Hindlimb muscle (tissue), 1 donor: ENCODE data around the gene TRA2B. TPM values are rescaled to one million over a fixed set of nuclear protein-coding genes. Genes with fewer than 3 reads are reported as not detected.
"Not testable (repeated sequence)": the region's sequence is repeated elsewhere in the genome, so short reads cannot be mapped to it uniquely, and the experiment has no call there.

ENCODE experiments used
- DNase-seq: peaks from one replicate; pipeline ENCODE4 v3.0.0-alpha.2; 2013
- polyA plus RNA-seq: library from polyadenylated mRNA; unstranded; fragments of 120-200 nt; gene quantifications from one replicate; pipeline ENCODE4 v1.2.1, GENCODE V29; 2013; ENCODE audit not compliant: insufficient read length

TRA2B gene
- polyA plus RNA-seq, 1 donor, result 163 TPM

DNA sequence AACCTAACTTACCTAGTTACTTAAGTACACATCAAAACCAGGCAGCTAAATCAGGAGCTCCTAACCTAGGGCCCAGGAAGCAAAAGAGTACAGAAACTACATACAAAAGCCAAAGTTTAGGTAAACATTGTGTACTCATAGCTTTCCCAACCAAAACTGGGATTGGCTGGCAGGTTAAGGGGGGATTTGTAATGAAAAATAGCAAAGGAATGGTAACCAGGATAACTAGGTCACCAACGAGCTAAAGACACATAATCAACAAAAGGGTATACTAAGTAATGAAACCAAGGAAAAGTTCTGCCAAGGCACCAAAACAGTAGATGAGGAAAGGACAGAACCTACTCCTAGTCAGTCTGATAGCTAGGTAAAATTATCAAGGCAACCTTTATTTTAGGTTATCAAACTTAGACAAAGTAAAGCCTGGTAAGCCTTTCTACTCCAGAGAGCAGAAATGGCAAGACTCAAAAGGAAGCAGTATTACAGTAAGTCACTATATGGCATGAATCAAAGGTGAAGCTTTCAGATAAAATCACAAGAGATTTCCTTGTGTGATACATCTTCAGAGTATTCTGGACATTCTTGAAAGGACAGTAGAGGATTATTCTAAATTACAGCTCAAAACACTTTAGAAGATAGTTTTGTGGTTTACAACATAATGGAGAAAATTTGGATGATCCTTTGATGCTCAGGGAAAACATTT is 10.2 kb downstream of the TRA2B start:
- DNase-seq, result no peak

GRCh38 chr3:185926445-185926844 is 11.4 kb downstream of the TRA2B start:
- no peak for DNase-seq

DNA sequence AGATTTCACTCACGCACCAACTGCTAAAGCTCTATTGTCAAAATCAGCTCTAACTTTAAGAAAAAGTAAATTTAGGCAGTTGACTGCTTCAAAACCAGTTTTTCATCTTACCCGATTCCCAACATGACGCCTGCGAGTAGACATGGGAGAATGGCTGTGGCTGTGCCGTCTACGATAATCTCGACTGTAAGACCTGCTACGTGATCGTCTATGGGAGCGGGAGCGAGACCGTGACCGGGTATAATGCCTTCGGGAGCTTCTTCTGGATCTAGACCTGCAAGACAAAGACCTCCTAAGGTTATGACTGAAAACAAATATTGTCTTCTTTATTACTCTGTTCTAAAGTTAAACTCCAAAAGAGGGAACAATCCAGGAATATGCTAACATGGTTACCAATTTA is 12.5 kb downstream of the TRA2B start:
- no peak for DNase-seq

DNA sequence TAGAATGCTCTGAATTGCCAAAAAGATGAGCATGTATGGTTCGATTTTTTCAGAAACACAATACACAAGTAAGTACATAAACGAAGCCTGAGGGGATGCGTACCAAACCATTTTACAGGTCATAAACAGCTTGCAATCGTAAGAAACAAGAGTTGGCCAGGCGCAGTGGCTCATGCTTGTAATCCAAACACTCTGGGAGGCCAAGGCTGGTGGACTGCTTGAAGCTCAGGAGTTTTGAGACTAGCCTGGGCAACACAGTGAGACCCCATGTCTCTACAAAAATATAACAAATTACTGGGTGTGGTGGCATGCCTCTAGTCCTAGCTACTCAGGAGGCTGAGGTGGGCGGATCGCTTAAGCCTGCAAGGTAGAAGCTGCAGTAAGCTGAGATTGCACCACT is 13.4 kb downstream of the TRA2B start:
- no peak for DNase-seq

- DNase-seq, result no peak
These were observed 17.6 kb downstream of the TRA2B start for GRCh38 chr3:185920184-185920583.

- DNase-seq, result no peak
These were observed 21.6 kb downstream of the TRA2B start for GRCh38 chr3:185916042-185916833.

GRCh38 chr3:185915642-185916041 is 22.2 kb downstream of the TRA2B start:
- no peak for DNase-seq

- no peak for DNase-seq
These were observed 22.7 kb downstream of the TRA2B start for GRCh38 chr3:185914911-185915629.

DNA sequence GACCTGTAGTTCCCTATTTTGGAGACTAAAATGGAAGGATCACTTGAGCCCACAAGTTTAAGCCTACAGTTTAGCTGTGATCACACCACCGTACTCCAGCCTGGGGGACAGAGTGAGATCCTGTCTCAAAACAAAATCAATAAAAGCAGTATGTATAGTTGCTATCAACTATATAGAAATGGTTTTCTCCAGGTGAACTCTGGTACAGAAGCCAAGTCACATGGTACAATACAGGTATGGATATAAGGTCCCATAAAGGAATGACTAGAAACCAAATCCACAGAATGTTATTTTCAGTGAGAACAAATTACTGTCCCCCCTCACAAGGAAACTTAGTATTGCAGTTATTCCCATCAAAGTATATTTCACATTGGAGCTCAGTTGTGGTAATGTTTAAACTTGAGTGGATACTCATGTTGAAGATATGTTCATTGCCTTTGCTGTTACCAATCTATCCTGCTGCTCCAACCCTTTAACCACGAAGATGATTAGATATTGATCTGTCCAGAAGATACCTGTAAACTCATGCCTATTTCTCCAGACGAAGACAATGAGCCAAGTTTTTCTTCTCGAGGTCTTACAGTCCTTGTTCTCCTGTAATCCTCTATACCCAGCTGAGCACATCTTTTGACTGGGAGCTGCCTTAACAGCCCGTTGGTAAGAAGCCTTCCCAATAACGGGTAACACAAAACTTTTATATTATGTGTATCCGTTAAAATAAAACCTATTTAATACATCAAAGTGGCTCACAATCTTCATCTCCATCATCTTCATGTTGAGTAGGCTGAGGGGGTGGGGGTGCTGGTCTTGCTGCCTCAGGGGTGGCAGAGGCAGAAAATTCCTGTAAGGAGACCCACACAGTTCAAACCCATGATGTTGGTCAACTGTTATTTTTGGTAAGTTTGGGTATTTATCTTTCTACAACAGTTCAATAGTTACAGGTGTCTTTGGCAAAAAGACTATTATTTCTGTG is 24.6 kb downstream of the TRA2B start:
- DNase-seq, result no peak

- DNase-seq, result no peak
These were observed 25.3 kb downstream of the TRA2B start for GRCh38 chr3:185912512-185912911.

DNA sequence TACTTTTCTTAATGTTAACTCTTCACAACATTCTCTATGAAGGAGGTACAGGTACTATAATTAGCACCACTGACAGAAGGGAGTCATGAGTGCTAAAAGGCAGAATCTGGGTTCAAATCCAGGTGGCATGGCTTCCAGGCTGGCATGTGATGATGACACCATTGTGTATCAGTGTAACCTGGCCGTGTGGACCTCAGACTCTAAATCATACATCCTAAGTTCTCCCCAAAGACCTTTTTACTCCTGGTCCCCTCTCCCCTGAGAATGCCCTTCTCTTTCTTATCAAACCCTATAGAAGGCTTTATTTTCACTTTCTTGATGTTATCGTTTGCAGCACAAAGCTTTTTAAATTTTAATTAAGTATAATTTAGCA is 26.8 kb downstream of the TRA2B start:
- not testable (repeated sequence) for DNase-seq

DNA sequence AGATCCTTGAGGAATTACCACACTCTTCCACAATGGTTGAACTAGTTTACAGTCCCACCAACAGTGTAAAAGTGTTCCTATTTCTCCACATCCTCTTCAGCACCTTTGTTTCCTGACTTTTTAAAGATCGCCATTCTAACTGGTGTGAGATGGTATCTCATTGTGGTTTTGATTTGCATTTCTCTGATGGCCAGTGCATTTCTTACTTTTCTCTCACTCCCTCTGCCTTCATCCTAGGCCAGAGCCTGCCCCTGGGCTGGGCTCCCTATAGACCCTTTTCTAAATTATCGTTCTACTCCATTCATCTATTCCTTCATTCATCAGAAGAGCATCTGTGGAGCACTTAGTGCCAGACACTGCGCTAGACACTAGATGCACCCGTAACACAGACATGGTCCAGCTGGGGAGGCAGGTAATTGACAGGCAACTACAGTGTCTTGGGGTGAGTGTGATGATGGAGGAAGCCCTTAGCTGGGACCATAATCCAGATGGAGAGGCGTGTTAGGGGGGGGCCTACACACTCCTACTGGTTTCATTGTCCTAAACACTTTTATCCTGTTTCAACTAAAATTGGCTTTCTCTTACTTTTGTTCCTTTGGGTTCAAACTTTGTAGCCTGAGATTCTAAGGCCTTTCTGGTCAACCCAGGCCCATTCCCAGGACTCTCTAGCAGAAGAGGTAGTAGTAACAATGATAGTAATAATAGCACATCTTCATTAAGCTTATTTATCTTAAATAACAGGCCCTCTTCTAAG is 27.3 kb downstream of the TRA2B start:
- not testable (repeated sequence) for DNase-seq

- not testable (repeated sequence) for DNase-seq
These were observed 27.9 kb downstream of the TRA2B start for GRCh38 chr3:185909913-185910312.

DNA sequence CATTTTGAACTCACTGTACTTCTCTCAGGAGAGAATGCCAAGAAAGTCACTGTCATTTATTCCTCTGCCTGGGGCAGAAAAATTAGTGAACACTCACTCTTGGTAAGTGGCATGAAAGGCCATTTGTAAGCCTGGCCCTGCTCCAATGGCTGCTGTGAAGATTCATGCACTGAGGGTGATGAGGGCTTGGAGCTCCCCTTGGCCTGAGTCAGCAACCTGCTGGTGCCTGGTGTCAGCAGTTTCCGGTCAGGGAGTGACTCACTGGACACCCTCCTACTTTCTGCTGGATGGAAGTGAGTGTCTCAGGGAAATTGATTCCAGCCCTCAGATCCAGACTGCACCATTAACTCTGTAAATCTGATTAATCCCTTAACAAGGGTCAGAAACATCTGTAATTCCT is 37.6 kb downstream of the TRA2B start:
- DNase-seq, result no peak

DNA sequence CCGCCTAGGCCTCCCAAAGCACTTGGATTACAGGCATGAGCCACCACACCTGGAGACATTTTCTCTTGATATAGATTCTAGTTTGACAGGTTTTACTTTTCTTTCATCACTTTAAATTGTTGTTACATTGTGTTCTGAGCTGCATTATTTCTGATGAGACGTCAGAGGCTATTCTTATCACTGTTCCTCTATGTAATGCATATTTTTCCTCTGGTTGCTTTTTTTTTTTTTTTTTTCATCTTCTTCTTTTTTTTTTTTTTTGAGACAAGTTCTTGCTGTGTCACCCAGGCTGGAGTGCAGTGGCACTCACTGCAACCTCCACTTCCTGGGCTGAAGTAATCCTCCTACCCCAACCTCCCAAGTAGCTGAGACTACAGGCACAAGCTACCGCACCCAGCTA is 41.2 kb downstream of the TRA2B start:
- DNase-seq, result no peak

- DNase-seq, result no peak
These were observed 50.7 kb downstream of the TRA2B start for GRCh38 chr3:185887066-185887465.

GRCh38 chr3:185884641-185885040 is 53.2 kb downstream of the TRA2B start:
- no peak for DNase-seq

GRCh38 chr3:185881926-185882325 is 55.9 kb downstream of the TRA2B start:
- DNase-seq, result no peak

GRCh38 chr3:185880600-185880999 is 57.2 kb downstream of the TRA2B start:
- DNase-seq, result no peak

- no peak for DNase-seq
These were observed 58.9 kb downstream of the TRA2B start for GRCh38 chr3:185878920-185879319.

DNA sequence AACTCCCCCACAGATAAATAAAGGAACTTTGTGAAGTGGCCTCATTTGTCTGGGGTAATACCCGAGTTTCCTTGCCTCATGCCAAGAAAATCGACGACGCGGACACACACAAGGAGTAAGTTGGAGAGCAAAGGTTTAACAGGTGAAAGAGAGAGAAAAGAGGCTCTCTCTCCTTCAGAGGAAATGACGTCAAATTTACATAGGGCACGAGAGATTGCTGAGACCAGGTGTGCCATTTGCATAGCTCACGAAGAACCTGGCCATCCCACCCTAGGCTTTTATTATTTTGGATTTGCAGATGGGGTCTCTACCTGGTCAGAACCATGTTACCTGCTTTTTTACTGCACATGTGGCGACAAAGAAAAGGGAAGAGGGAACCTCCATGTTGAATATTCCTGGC is 63.7 kb downstream of the TRA2B start:
- no peak for DNase-seq

GRCh38 chr3:185867650-185868049 is 70.2 kb downstream of the TRA2B start:
- DNase-seq, result no peak
